Neural cell (in vitro differentiated cells): Measurements from ENCODE around the gene PATE4. TPM values are rescaled to one million over a fixed set of nuclear protein-coding genes. Genes with fewer than 3 reads are reported as not detected.
A peak's percentile ranks its signal among the peaks of the same experiment; 100 is the strongest.

Experiments used
- H2AFZ ChIP-seq: fragments of 200-600, 300-800 bp; sonication (generic), shearing (Covaris generic); 2 replicates; pipeline ENCODE4 v1.6.0; 2014; ENCODE audit warnings: low read depth, mild to moderate bottlenecking, antibody characterized with exemption, low read length, moderate library complexity
- H3F3A ChIP-seq: fragments of 200-600 bp; shearing (Covaris generic); 2 replicates; pipeline ENCODE4 v1.6.1; 2016; ENCODE audit warnings: mild to moderate bottlenecking, moderate library complexity, mixed read lengths, antibody characterized with exemption, low read length; ENCODE audit not compliant: insufficient read depth, poor library complexity, severe bottlenecking
- H3K27ac ChIP-seq: fragments of 200-600, 300-800 bp; sonication (generic), shearing (Covaris generic); 2 replicates; pipeline ENCODE4 v1.5.1; 2014; ENCODE audit warnings: mild to moderate bottlenecking, low read length, moderate library complexity
- H3K27me3 ChIP-seq: fragments of 300-800, 200-600 bp; sonication (generic), shearing (Covaris generic); 2 replicates; pipeline ENCODE4 v1.6.0; 2014; ENCODE audit warnings: mild to moderate bottlenecking, low read depth, low read length, moderate library complexity; ENCODE audit not compliant: insufficient read depth
- H3K36me3 ChIP-seq: fragments of 300-800, 200-600 bp; sonication (generic), shearing (Covaris generic); 2 replicates; pipeline ENCODE4 v1.5.1; 2014; ENCODE audit warnings: mild to moderate bottlenecking, antibody characterized with exemption, low read length, moderate library complexity; ENCODE audit not compliant: insufficient read depth
- H3K4me2 ChIP-seq: fragments of 300-800, 200-600 bp; sonication (generic), shearing (Covaris generic); 2 replicates; pipeline ENCODE4 v1.6.0; 2014; ENCODE audit warnings: mild to moderate bottlenecking, low read length
- H3K4me3 ChIP-seq: fragments of 300-800, 200-600 bp; sonication (generic), shearing (Covaris generic); 2 replicates; pipeline ENCODE4 v1.5.1; 2014; ENCODE audit warnings: mild to moderate bottlenecking, low read length, moderate library complexity
- H3K79me2 ChIP-seq: fragments of 200-600 bp; shearing (Covaris generic); replicated peaks from 2 replicates; pipeline ENCODE4 v1.6.0; 2014; ENCODE audit warnings: mild to moderate bottlenecking, low read length, moderate library complexity; ENCODE audit not compliant: insufficient read depth
- H3K9ac ChIP-seq: fragments of 300-800, 200-600 bp; sonication (generic), shearing (Covaris generic); 2 replicates; pipeline ENCODE4 v1.6.1; 2016; ENCODE audit warnings: mild to moderate bottlenecking, low read length, mixed read lengths
- H3K9me2 ChIP-seq: fragments of 200-600 bp; shearing (Covaris generic); 2 replicates; pipeline ENCODE4 v1.6.1; 2016; ENCODE audit warnings: mild to moderate bottlenecking, low read length, mixed read lengths; ENCODE audit not compliant: insufficient read depth
- H3K9me3 ChIP-seq: fragments of 200-600, 300-800 bp; sonication (generic), shearing (Covaris generic); 2 replicates; pipeline ENCODE4 v1.6.1; 2016; ENCODE audit warnings: mild to moderate bottlenecking, mixed run types, low read length, moderate library complexity, mixed read lengths
- H4K20me1 ChIP-seq: fragments of 200-600 bp; shearing (Covaris generic); 2 replicates; pipeline ENCODE4 v1.6.1; 2016; ENCODE audit warnings: mild to moderate bottlenecking, mixed run types; ENCODE audit not compliant: insufficient read depth
- EP300 ChIP-seq: fragments of 450-650 bp; conservative IDR thresholded peaks from 2 replicates; pipeline ENCODE4 v1.6.1; 2014; ENCODE audit warnings: antibody characterized with exemption, mild to moderate bottlenecking, moderate library complexity; ENCODE audit not compliant: poor library complexity, severe bottlenecking
- EZH2 ChIP-seq: fragments of 200-600, 300-800 bp; shearing (Covaris generic), sonication (generic); IDR thresholded peaks from 2 replicates; pipeline ENCODE4 v1.6.1; 2014; ENCODE audit warnings: antibody characterized with exemption, low read length, borderline replicate concordance, mild to moderate bottlenecking; ENCODE audit not compliant: insufficient read depth, poor library complexity, severe bottlenecking
- MXI1 ChIP-seq: fragments of 450-650 bp; conservative IDR thresholded peaks from 2 replicates; pipeline ENCODE4 v1.6.1; 2014; ENCODE audit warnings: antibody characterized with exemption, mild to moderate bottlenecking; ENCODE audit not compliant: poor library complexity, severe bottlenecking
- POLR2AphosphoS5 ChIP-seq: IDR thresholded peaks from 2 replicates; pipeline ENCODE4 v1.6.1; 2012
- RAD21 ChIP-seq: fragments of 450-650 bp; conservative IDR thresholded peaks from 2 replicates; pipeline ENCODE4 v1.6.1; 2014; ENCODE audit warnings: antibody characterized with exemption, mild to moderate bottlenecking, moderate library complexity
- SMC3 ChIP-seq: fragments of 450-650 bp; conservative IDR thresholded peaks from 2 replicates; pipeline ENCODE4 v1.6.1; 2014; ENCODE audit warnings: antibody characterized with exemption, mild to moderate bottlenecking, moderate library complexity; ENCODE audit not compliant: poor library complexity
- TAF1 ChIP-seq: IDR thresholded peaks from 2 replicates; pipeline ENCODE4 v1.6.1; 2012; ENCODE audit warnings: low read depth
- polyA plus RNA-seq: library from polyadenylated mRNA; depleted of rRNA; stranded (reverse); fragments of >200 nt; gene quantifications from 2 replicates; pipeline ENCODE4 v1.2.3, GENCODE V29; 2014
- TF ChIP-seq, protein P1 (sequence below): IDR thresholded peaks from 2 replicates; pipeline ENCODE4 v1.6.1; 2012; ENCODE audit warnings: borderline replicate concordance
- TF ChIP-seq, protein P2 (sequence below): fragments of 450-650 bp; IDR thresholded peaks from 2 replicates; pipeline ENCODE4 v1.5.1; 2014; ENCODE audit warnings: antibody characterized with exemption, mild to moderate bottlenecking, moderate library complexity; ENCODE audit not compliant: poor library complexity, severe bottlenecking

The PATE4 gene
- polyA plus RNA-seq, 1 donor from 2014 or later, result not detected

GRCh38 chr11:125883375-125883774 lies 50.3 kb downstream of the PATE4 start:
- Histone ChIP-seq H3K27ac (no peak overlapping the region), H3F3A (no peaks in the 10 kb centered on the region), H4K20me1 (no peaks in the 10 kb centered on the region), H3K9me2 (no peaks in the 10 kb centered on the region), H3K79me2 (no peaks in the 10 kb centered on the region), H3K36me3 (no peaks in the 10 kb centered on the region), H3K4me2 (no peak overlapping the region), H3K4me3 (no peak overlapping the region), H3K9ac (no peak overlapping the region), H3K9me3 (no peaks in the 10 kb centered on the region), H2AFZ (no peak overlapping the region), H3K27me3 (no peaks in the 10 kb centered on the region)
- no peak for TF ChIP-seq SMC3
- no peak for TF ChIP-seq RAD21
- TF ChIP-seq EZH2, result no peak
- TF ChIP-seq, protein P1, sequence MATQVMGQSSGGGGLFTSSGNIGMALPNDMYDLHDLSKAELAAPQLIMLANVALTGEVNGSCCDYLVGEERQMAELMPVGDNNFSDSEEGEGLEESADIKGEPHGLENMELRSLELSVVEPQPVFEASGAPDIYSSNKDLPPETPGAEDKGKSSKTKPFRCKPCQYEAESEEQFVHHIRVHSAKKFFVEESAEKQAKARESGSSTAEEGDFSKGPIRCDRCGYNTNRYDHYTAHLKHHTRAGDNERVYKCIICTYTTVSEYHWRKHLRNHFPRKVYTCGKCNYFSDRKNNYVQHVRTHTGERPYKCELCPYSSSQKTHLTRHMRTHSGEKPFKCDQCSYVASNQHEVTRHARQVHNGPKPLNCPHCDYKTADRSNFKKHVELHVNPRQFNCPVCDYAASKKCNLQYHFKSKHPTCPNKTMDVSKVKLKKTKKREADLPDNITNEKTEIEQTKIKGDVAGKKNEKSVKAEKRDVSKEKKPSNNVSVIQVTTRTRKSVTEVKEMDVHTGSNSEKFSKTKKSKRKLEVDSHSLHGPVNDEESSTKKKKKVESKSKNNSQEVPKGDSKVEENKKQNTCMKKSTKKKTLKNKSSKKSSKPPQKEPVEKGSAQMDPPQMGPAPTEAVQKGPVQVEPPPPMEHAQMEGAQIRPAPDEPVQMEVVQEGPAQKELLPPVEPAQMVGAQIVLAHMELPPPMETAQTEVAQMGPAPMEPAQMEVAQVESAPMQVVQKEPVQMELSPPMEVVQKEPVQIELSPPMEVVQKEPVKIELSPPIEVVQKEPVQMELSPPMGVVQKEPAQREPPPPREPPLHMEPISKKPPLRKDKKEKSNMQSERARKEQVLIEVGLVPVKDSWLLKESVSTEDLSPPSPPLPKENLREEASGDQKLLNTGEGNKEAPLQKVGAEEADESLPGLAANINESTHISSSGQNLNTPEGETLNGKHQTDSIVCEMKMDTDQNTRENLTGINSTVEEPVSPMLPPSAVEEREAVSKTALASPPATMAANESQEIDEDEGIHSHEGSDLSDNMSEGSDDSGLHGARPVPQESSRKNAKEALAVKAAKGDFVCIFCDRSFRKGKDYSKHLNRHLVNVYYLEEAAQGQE, result no peak
- TF ChIP-seq POLR2AphosphoS5, result no peak
- TF ChIP-seq, protein P2, sequence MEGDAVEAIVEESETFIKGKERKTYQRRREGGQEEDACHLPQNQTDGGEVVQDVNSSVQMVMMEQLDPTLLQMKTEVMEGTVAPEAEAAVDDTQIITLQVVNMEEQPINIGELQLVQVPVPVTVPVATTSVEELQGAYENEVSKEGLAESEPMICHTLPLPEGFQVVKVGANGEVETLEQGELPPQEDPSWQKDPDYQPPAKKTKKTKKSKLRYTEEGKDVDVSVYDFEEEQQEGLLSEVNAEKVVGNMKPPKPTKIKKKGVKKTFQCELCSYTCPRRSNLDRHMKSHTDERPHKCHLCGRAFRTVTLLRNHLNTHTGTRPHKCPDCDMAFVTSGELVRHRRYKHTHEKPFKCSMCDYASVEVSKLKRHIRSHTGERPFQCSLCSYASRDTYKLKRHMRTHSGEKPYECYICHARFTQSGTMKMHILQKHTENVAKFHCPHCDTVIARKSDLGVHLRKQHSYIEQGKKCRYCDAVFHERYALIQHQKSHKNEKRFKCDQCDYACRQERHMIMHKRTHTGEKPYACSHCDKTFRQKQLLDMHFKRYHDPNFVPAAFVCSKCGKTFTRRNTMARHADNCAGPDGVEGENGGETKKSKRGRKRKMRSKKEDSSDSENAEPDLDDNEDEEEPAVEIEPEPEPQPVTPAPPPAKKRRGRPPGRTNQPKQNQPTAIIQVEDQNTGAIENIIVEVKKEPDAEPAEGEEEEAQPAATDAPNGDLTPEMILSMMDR, result no peak
- no peak for TF ChIP-seq EP300
- TF ChIP-seq TAF1, result no peak
- TF ChIP-seq MXI1, result no peak

DNA sequence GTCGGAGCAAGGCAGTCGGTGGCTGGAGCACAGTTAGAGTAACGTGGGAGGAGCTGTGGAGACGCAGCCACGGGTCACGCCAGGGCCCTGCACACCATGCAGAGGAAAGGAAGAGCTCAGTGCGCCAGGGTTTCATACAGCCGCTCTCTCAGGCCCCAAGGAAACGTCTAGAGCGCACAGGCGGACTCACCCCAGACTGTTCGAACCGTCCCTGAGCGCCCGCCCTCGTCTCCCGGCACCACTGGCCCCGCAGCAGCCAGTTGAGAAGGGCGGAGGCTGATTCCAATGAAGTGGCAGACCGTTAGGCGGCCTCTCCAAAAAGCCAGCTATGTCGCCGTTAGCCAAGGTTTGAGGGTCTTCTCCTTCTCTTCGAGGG lies 53.9 kb downstream of the PATE4 start:
- no peak overlapping the region for H3K4me2 ChIP-seq
- H4K20me1 ChIP-seq, result no peaks in the 10 kb centered on the region
- H3K79me2 ChIP-seq, result no peaks in the 10 kb centered on the region
- no peaks in the 10 kb centered on the region for H3K36me3 ChIP-seq
- H3K9me3 ChIP-seq, result no peaks in the 10 kb centered on the region
- no peaks in the 10 kb centered on the region for H3K27me3 ChIP-seq
- H3K9ac ChIP-seq, result peak overlapping the region; percentile 78
- peak overlapping the region; percentile 93 for H3K4me3 ChIP-seq
- H3K9me2 ChIP-seq, result no peaks in the 10 kb centered on the region
- TF ChIP-seq TAF1, result no peak
- TF ChIP-seq, protein P1, result no peak
- TF ChIP-seq MXI1, result no peak
- no peak for TF ChIP-seq SMC3
- TF ChIP-seq, protein P2, result no peak
- TF ChIP-seq EZH2, result no peak
- H2AFZ ChIP-seq, result no peak overlapping the region
- no peaks in the 10 kb centered on the region for H3F3A ChIP-seq
- peak overlapping the region; percentile 77 for H3K27ac ChIP-seq
